ENCODE results near the gene IL34. TPM values are rescaled to one million over a fixed set of nuclear protein-coding genes. Genes with fewer than 3 reads are reported as not detected.

Gene IL34
- total and polyA plus RNA-seq, 7 experiments from 2014 or later: 0.38 to 1.1 (median 0.50) TPM; not detected in 4

DNA sequence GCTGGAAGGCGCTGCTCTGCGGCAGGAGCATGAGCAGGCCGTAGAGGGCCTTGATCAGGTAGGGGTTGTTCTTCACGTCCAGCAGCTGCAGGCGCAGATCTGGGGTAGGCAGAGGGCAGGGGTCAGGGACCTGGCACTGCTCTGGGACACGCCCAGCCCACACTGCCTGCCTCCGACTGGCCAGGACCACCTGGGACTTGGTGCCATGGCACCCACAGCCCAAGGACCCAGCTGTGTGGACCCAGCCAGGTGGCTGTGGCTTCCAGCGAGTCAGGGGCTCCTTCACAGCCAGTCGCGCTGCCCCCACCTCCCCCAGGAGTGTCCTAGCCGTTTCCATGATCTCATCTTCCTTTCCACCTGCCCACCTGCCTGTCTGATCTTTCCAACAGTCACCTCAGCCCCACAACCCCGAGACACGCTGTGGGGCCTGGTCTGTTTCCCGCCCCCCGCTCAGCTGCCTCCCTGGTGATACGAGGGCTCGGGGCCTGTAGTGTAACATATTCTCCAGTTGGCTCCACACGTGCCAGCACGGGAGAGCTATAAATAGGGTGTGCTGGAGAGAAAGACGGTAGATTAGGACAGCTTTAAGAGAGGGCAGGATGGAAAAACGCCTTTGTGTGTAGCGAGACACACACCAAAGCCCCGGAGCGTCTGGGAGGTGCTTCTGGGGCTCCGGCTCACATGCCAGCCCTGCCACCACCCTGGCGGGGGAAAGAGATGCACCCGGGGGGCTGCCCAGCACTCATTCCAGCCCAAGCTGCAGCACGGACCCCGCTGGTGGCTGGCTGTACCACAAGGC lies 46.7 kb downstream of the IL34 start:
- DNase-seq: no peak
- Mint-ChIP-seq H3K4me1 (peaks cover 15 to 27% (median 21%) of the 10 kb centered on the region in 7 donors), H3K36me3 (peaks cover 0 to 5% (median 0%) of the 10 kb centered on the region in 5 donors), H3K4me3 (no peak overlapping the region), H3K9me3 (no peaks in the 10 kb centered on the region), H3K27me3 (no peaks in the 10 kb centered on the region), H3K27ac (peak overlapping the region in 2 of 9 donors; percentile 30 to 51)
- Histone ChIP-seq H3K4me3 (ENCODE audit: low read length) (no peak overlapping the region), H3K27ac (ENCODE audit: low read depth, low read length) (no peak overlapping the region), H3K27me3 (ENCODE audit: control insufficient read depth in 2 of 2, insufficient read depth in 2 of 2, low read length in 2 of 2) (no peaks in the 10 kb centered on the region), H3K4me1 (ENCODE audit: control insufficient read depth in 2 of 2, insufficient read depth in 2 of 2, low read length in 2 of 2) (peaks cover 0 to 17% of the 10 kb centered on the region in 2 donors), H3K36me3 (ENCODE audit: control insufficient read depth in 2 of 3, insufficient read depth in 3 of 3, low read length in 3 of 3) (peaks cover 0 to 8% (median 0%) of the 10 kb centered on the region in 3 experiments), H3K9me3 (ENCODE audit: control insufficient read depth in 2 of 3, low read length in 3 of 3) (no peaks in the 10 kb centered on the region)
- ChIA-PET POLR2A (interaction anchor here (0.8 kb wide), 1 partner anchor 58 kb away, joined by 3 read pairs; no protein-coding TSS in a partner anchor), CTCF (no interaction called here)
- intact Hi-C loops (cut with micrococcal nuclease): no loop called here
- ATAC-seq: no peak

DNA sequence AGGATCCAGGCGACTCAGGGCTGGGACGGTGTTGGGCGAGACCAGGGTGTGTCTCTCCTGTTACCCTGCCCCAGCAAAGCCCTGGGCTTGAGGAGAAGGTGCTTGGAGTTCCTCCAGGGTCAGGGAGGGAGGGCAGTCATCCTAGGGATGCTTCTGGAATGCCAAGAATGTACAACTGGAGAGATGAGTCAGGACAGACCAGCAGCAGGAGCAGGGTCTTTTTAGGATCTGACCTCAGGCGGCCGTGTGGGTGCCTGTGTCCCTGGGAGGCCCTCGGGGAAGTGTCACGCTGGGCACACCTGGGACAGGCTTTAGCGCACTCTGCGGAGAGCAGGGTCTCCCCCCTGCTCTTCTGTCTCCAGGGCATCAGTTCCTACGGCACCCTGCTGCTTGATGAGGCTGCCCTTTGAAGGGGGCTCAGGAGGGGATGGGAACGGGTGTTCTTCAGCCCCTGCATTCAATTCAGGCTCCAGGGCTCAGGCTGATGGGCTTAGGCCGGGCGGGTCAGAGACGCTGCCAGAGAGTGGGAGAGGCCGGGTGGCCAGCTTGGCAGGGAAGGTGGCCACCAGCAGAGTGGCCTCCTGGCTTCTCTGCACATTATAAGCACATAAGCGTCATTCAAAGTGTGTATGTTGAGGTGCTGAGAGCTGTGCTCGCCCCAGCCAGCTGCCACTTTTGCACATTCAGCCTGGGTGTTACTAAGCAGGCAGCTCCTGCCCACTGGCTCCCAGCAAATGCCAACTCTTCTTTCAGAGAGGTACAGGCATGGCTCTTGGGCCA lies 47.9 kb downstream of the IL34 start:
- H3K27ac ChIP-seq (ENCODE audit: low read depth, low read length): no peak overlapping the region
- no peaks in the 10 kb centered on the region for H3K27me3 Mint-ChIP-seq
- CTCF ChIA-PET: no interaction called here
- no peaks in the 10 kb centered on the region for H3K9me3 Mint-ChIP-seq
- H3K36me3 Mint-ChIP-seq: peaks cover 0 to 8% (median 0%) of the 10 kb centered on the region in 5 donors
- no peak overlapping the region for H3K4me3 ChIP-seq (ENCODE audit: low read length)
- H3K4me1 ChIP-seq (ENCODE audit: control insufficient read depth in 2 of 2, insufficient read depth in 2 of 2, low read length in 2 of 2): peaks cover 0 to 17% of the 10 kb centered on the region in 2 donors
- H3K27ac Mint-ChIP-seq: no peak overlapping the region
- ATAC-seq (no peak), DNase-seq (no peak)
- H3K4me3 Mint-ChIP-seq: no peak overlapping the region
- POLR2A ChIA-PET: interaction anchor here (0.8 kb wide), 1 partner anchor 57 kb away, joined by 3 read pairs; no protein-coding TSS in a partner anchor
- peaks cover 15 to 30% (median 24%) of the 10 kb centered on the region in 7 donors for H3K4me1 Mint-ChIP-seq
- H3K27me3 ChIP-seq (ENCODE audit: control insufficient read depth in 2 of 2, insufficient read depth in 2 of 2, low read length in 2 of 2): no peaks in the 10 kb centered on the region
- intact Hi-C loops (cut with micrococcal nuclease): no loop called here
- no peaks in the 10 kb centered on the region for H3K9me3 ChIP-seq (ENCODE audit: control insufficient read depth in 2 of 3, low read length in 3 of 3)
- H3K36me3 ChIP-seq (ENCODE audit: control insufficient read depth in 2 of 3, insufficient read depth in 3 of 3, low read length in 3 of 3): peaks cover 0 to 8% (median 0%) of the 10 kb centered on the region in 3 experiments

DNA sequence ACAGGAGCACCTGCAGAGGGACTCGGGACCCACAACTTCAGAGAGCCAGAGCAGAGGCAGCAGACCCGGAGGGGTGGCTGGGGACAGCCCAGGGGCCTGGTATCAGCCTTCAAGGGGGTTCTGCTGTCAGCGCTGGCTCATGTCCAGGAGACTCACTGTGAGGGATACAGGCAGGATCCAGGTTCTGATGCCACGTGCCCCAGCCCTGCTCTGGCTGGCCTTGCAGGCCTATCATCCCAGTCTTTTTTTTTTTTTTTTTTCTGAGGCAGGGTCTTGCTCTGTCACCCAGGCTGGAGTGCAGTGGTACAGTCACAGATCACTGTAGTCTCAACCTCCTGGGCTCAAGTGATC lies 48.5 kb downstream of the IL34 start:
- H3K27me3 Mint-ChIP-seq: no peaks in the 10 kb centered on the region
- intact Hi-C loops (cut with micrococcal nuclease): loop anchor here in 1 of 2 donors (1.0 to 5.0 kb wide), 2 partner anchors 42 to 77 kb away; no protein-coding TSS in a partner anchor
- H3K27ac Mint-ChIP-seq: no peak overlapping the region
- DNase-seq (peak in 1 of 9 donors; percentile 2), ATAC-seq (no peak)
- peaks cover 0 to 12% (median 0%) of the 10 kb centered on the region in 3 experiments for H3K36me3 ChIP-seq (ENCODE audit: control insufficient read depth in 2 of 3, insufficient read depth in 3 of 3, low read length in 3 of 3)
- H3K4me1 Mint-ChIP-seq: peaks cover 15 to 33% (median 25%) of the 10 kb centered on the region in 7 donors
- no peak overlapping the region for H3K27ac ChIP-seq (ENCODE audit: low read depth, low read length)
- peaks cover 0 to 17% of the 10 kb centered on the region in 2 donors for H3K4me1 ChIP-seq (ENCODE audit: control insufficient read depth in 2 of 2, insufficient read depth in 2 of 2, low read length in 2 of 2)
- no peaks in the 10 kb centered on the region for H3K27me3 ChIP-seq (ENCODE audit: control insufficient read depth in 2 of 2, insufficient read depth in 2 of 2, low read length in 2 of 2)
- no peak overlapping the region for H3K4me3 Mint-ChIP-seq
- CTCF ChIA-PET: no interaction called here
- POLR2A ChIA-PET: interaction anchor here (1.2 to 2.3 kb wide), 2 partner anchors 8 to 42 kb away, joined by 3 to 14 read pairs; no protein-coding TSS in a partner anchor
- H3K9me3 ChIP-seq (ENCODE audit: control insufficient read depth in 2 of 3, low read length in 3 of 3): no peaks in the 10 kb centered on the region
- no peak overlapping the region for H3K4me3 ChIP-seq (ENCODE audit: low read length)
- H3K9me3 Mint-ChIP-seq: no peaks in the 10 kb centered on the region
- peaks cover 0 to 10% (median 0%) of the 10 kb centered on the region in 5 donors for H3K36me3 Mint-ChIP-seq

DNA sequence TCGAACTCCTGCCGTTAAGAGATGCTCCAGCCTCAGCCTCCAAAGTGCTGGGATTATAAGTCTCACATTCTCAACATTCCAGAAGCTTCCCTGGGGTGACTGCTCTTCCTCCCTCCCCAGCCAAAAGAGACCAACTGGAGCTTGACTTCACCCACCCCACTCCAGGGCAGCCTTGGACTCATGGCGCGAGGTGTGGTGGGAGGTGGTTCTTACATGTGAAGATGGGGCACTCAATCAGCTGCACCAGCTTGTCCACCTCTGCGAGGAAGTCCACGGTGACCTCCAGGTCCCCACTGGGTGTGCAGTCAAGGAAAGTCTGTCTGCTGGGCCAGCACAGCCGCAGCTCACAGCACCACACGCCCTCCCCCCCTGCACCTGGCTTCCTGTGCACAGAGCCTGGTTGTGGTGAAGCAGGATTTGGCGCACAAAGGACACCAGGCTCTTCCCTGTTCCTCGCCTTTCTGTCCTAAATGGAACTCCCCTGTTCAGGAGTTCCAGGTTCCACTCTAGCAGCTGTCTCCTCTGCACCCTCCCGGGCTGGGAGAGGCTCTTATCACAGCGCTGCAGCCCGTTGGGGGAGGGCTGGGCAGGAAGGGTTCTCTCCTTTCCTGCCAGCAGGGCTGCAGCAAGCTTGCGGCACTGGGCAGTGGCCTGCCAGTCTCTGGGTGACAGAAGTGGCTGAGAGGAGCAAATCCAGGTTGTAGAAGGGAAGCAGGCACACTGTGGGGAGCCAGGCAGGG lies 49.1 kb downstream of the IL34 start:
- H3K4me1 ChIP-seq (ENCODE audit: control insufficient read depth in 2 of 2, insufficient read depth in 2 of 2, low read length in 2 of 2): peaks cover 0 to 17% of the 10 kb centered on the region in 2 donors
- intact Hi-C loops (cut with micrococcal nuclease): loop anchor here (1.0 to 5.0 kb wide), 3 partner anchors 41 to 77 kb away; no protein-coding TSS in a partner anchor
- Mint-ChIP-seq H3K36me3 (peaks cover 0 to 10% (median 0%) of the 10 kb centered on the region in 5 donors), H3K9me3 (no peaks in the 10 kb centered on the region), H3K27me3 (no peaks in the 10 kb centered on the region), H3K27ac (peak overlapping the region in 8 of 9 donors; percentile 62 to 86 (median 76)), H3K4me1 (peaks cover 15 to 33% (median 25%) of the 10 kb centered on the region in 7 donors), H3K4me3 (peak overlapping the region in 7 of 10 donors; percentile 9 to 64 (median 45))
- ATAC-seq (no peak), DNase-seq (peak in 3 of 9 donors; percentile 23 to 31 (median 26))
- no peak overlapping the region for H3K4me3 ChIP-seq (ENCODE audit: low read length)
- CTCF ChIA-PET: interaction anchor here (1.4 kb wide), 1 partner anchor 76 kb away, joined by 6 read pairs; no protein-coding TSS in a partner anchor
- H3K36me3 ChIP-seq (ENCODE audit: control insufficient read depth in 2 of 3, insufficient read depth in 3 of 3, low read length in 3 of 3): peaks cover 0 to 16% (median 0%) of the 10 kb centered on the region in 3 experiments
- H3K27me3 ChIP-seq (ENCODE audit: control insufficient read depth in 2 of 2, insufficient read depth in 2 of 2, low read length in 2 of 2): no peaks in the 10 kb centered on the region
- POLR2A ChIA-PET: interaction anchor here (1.2 to 2.3 kb wide), 3 partner anchors 8 to 42 kb away, joined by 3 to 14 read pairs (median 3); no protein-coding TSS in a partner anchor
- H3K27ac ChIP-seq (ENCODE audit: low read depth, low read length): peak overlapping the region; percentile 41
- no peaks in the 10 kb centered on the region for H3K9me3 ChIP-seq (ENCODE audit: control insufficient read depth in 2 of 3, low read length in 3 of 3)

DNA sequence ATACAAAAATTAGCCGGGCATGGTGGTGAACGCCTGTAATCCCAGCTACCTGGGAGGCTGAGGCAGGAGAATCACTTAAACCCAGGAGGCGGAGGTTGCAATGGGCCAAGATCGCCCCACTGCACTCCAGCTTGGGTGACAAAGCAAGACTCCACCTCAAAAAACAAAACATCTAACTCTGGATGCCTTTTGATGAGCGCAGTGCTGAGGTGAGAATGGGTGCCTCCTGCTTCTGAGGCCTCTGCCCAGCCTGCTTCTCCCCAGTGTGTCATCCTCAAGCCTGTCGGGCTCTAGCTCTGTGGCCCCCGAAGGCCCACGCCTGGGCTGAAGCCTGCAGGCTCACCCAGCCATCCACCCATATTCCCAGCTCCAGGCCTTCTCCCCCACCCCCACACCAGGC lies 50.0 kb downstream of the IL34 start:
- Mint-ChIP-seq H3K27me3 (no peaks in the 10 kb centered on the region), H3K9me3 (no peaks in the 10 kb centered on the region), H3K4me3 (peak overlapping the region in 5 of 10 donors; percentile 9 to 64 (median 45)), H3K27ac (peak overlapping the region in 8 of 9 donors; percentile 62 to 93 (median 82)), H3K36me3 (peaks cover 0 to 10% (median 0%) of the 10 kb centered on the region in 5 donors), H3K4me1 (peaks cover 15 to 36% (median 25%) of the 10 kb centered on the region in 7 donors)
- peak; percentile 1 for ATAC-seq
- ChIA-PET POLR2A (interaction anchor here (0.7 to 2.3 kb wide), 5 partner anchors 9 to 1276 kb away, joined by 3 to 14 read pairs (median 4); no protein-coding TSS in a partner anchor), CTCF (interaction anchor here (1.4 kb wide), 1 partner anchor 75 kb away, joined by 6 read pairs; no protein-coding TSS in a partner anchor)
- H3K27me3 ChIP-seq (ENCODE audit: control insufficient read depth in 2 of 2, insufficient read depth in 2 of 2, low read length in 2 of 2): no peaks in the 10 kb centered on the region
- H3K9me3 ChIP-seq (ENCODE audit: control insufficient read depth in 2 of 3, low read length in 3 of 3): no peaks in the 10 kb centered on the region
- peaks cover 0 to 25% (median 0%) of the 10 kb centered on the region in 3 experiments for H3K36me3 ChIP-seq (ENCODE audit: control insufficient read depth in 2 of 3, insufficient read depth in 3 of 3, low read length in 3 of 3)
- H3K27ac ChIP-seq (ENCODE audit: low read depth, low read length): peak overlapping the region; percentile 31
- no peak overlapping the region for H3K4me3 ChIP-seq (ENCODE audit: low read length)
- peaks cover 0 to 17% of the 10 kb centered on the region in 2 donors for H3K4me1 ChIP-seq (ENCODE audit: control insufficient read depth in 2 of 2, insufficient read depth in 2 of 2, low read length in 2 of 2)
- DNase-seq: no peak
- intact Hi-C loops (cut with micrococcal nuclease): loop anchor here (2.0 to 5.0 kb wide), 2 partner anchors 40 to 76 kb away; no protein-coding TSS in a partner anchor
